GM18907 (cell line): ENCODE data around the gene GPR34.
"Not testable (repeated sequence)": the region's sequence is repeated elsewhere in the genome, so short reads cannot be mapped to it uniquely, and the experiment has no call there.

Source experiments
- ATAC-seq: cut with Tn5 transposase; IDR thresholded peaks from one replicate; pipeline ENCODE4 v1.9.1; 2021; ENCODE audit warnings: mild to moderate bottlenecking, moderate library complexity; ENCODE audit not compliant: unreplicated experiment

Gene GPR34

DNA sequence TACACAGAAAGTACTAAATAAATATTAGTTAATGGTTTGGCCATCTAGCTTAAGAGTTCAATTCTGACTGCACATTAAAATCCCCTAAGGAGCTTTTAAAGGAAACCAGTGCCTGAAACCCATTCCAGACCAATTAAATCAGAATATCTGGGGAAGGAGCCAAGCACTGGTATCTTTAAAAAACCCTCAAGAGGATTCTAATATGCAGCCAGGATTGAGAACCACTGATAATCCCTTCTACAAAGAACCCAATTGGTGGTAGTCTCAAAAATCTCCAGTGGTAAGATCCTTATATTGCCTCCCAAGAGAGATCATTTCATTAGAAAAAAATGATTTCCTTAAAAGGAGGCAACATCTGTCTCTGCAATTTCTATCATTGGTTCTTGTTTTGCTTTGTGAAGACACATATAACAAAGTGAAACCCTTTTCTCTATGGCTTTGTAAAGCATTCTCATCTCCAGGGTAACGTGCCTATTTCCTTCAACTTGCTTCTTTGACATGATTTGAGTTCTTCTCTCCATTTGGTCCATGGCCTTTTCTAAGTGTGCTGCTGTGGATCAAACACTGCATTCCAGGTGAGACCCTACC, 3.5 kb downstream of the GPR34 start:
- no peak for ATAC-seq

DNA sequence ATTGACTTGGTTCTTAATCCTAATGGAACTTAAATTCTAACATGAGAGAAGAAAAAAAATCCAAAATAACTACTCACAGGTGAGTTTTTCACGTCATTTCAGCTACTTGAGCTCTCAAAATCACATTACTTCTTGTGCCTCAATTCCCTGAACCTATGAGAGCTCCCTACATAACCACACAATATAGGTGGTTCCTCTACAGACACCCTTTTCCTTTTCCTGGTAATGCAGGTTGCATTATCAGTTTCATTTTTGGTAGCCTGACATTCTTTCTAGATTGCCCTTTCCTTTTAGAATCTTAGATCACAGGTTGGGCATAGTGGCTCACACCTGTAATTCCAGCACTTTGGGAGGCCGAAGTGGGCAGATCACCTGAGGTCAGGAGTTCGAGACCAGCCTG, 4.3 kb downstream of the GPR34 start:
- no peak for ATAC-seq

DNA sequence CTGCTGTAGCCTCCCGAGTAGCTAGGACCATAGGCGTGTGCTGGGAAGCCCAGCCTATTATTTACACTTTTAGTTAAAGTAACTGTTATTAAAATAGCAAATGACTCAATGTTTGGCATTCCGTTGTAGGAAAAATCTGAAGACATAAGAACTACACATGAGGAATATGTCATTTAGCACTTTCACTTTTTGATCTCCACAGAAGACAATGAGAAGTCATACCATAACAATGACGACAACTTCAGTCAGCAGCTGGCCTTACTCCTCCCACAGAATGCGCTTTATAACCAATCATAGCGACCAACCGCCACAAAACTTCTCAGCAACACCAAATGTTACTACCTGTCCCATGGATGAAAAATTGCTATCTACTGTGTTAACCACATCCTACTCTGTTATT, 6.7 kb downstream of the GPR34 start:
- no peak for ATAC-seq

DNA sequence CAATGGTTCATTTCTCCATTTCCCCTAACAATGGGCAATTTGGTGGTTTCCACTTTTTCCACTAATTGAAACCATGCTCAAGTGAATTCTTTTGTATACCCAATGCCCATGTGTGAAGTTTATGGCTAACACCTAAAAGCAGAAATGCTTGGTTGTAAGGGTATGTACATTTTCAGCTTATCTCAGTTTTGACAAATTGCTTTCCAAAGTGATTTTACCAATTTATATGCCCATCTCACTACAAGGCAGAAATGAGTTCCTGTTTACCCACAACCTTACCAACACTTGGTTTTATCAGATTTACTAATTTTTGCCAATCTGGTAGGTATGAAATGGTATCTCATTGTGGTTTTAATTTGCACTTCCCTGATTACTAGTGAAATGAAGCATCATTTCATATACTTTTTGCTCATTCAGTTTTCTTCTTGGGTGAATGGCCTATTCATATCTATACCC, 14.8 kb downstream of the GPR34 start:
- no peak for ATAC-seq

DNA sequence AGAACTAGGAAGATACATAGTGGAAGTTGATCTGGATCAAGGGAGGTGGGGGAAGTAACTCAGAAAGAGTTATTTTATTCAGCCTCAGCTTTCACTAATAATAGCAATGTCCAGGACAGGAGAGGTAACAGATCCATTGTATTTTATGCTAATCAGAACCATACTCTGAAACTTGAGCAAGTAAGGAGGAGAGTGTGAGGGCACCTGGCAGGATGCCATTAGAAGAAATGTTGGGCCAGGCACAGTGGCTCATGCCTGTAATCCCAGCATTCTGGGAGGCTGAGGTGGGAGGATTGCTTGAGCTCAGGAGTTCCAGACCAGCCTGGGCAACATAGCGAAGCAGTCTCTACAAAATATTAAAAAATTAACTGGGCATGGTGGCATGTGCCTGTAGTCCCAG, 16.3 kb downstream of the GPR34 start:
- ATAC-seq = no peak

DNA sequence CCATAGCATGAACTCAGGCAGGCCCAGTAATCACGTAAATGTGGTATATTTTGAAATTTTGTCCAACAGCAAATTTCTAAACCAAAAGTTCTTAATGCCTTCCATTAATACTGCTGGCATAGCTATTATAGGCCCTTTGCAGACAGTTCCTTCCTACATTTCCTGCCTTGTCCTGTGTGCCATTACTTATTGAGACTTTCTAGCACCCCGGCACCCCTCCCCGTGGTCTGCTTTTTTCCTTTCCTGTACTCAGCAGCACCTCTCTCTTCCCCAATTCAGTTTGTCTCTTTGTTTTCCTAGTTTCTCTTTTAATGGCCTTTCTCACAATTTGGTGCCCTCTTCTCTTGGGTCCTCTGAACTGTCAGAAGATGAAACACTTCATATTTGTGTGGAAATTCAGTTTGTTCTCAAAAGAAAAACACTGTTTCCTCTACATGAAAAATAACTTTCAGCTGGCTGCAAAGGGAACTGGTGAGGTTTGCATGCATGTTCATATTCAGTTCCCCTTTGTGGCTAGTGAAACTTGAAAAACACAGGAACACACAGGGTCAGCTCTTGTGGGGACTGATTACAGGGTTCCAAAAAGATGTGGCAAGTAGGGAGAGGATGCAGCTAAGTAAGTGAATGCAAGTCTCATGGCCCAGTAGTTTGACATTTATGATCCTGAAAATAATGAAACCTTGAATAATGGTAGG, 17.1 kb downstream of the GPR34 start:
- peak; percentile 87 for ATAC-seq

DNA sequence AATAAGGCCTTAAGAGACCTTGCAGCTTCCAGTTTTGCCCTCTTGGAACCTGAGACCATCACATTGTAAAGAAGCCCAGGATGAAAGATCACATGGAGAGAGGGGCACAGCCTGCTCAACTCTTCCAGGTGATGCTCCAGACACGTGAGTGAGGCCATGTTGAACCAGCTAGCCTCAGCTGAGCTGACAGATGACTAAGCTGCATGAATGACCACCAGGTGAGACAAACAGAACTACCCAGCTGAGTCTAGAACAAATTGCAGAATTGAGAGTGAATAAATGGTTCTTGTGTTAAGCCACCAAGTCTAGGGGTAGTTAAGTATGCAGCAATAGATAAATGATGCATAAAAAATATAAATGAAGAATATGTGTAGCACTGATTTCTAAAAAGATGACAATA, 18.4 kb downstream of the GPR34 start:
- ATAC-seq = no peak

DNA sequence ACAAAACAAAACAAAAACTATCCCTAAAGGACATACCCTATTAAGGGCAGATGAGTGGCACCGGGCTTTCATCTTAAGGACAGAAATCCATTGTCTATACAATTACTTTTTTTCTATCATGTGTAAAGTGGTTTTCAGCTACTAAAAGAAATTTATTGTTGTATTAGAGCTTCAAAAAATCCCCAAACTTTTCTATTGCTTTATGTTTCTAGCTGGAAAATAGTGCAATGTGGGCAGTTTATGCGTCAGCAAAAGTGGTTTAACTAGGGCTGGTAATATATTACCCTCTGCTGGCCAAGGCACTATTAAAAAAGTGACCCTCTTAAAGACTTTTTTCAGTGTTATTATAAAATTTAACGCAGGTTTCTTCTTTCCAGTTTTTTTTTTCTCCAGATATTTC, 19.7 kb downstream of the GPR34 start:
- no peak for ATAC-seq

DNA sequence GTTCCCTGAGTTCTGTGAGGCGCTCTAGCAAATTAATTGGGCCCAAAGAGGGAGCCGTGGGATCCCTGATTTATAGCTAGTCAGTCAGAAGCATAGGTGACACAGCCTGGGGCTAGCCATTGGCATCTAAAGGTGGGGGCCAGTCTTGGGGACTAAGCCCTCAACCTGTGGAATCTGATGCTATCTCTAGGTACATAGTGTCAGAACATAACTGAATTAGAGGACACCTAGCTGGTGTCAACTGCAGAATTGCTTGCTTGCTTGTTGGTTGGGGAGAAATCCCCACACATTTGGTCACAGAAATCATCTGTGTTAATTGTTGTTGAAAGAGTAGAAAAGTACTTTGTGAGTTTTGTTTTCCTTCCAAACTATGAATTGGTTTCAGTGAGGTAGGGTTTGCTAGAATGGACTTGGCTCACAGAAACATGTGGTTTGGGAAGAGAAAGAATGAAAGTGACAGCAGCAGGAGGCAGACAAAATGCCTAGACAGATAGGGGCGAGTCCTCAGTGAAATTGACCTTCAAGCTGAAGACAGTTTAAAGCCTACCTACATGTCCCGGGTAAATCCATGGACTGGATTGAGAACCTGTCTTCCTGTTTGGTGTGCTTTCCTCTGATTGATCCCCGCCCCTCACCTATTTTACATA, 22.4 kb downstream of the GPR34 start:
- ATAC-seq = no peak

DNA sequence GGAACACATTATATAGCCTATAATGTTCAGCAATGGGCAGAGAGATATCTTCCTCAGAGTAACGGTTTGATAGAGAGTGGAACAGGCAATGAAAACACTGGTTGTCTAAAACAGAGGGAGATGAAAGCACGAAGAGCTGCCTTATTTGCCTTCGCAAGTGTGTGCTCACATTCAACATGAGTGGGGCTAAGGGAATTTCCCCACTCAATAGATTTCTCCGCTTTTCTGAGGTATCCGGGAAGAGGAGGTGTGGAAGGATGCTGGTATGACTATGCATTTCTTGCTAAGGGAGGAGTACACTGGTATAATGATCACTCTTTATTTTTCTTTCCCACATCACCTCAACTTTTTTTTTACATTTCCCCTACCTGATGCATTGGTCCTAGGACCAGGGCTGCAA, 27.4 kb downstream of the GPR34 start:
- no peak for ATAC-seq

DNA sequence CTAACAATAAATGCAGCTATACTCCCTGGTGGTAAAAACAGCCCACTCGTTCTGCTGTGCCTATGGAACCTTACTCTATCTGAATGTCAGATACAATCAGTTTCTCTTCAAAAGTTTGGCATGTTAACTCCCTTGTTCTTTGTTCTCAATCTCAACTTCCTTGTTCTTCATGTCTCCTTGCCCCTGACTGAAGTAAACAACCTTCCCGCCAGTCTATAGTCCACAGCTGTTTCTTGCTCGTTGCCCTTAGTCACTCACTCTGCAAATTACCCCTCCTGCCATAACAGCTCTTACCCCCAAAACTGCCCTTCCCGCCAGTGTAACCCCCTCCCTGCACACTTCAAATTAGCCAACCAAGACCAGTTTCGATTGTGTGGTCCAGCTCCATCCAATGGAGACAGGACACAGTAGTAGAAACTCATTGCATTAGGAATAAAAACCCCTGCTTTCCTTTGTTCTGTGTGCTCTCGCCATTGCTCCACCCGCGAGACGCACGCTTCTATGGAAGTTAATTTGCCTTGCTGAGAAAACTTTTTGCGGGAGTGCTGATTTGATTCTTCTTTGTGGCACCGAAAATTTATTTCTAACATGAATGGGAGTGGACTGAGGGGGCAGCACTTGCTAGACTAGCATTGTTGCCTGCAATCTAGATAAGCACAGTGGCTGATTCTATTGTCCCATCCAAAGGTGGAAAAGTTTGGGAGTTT, 28.1 kb downstream of the GPR34 start:
- no peak for ATAC-seq

DNA sequence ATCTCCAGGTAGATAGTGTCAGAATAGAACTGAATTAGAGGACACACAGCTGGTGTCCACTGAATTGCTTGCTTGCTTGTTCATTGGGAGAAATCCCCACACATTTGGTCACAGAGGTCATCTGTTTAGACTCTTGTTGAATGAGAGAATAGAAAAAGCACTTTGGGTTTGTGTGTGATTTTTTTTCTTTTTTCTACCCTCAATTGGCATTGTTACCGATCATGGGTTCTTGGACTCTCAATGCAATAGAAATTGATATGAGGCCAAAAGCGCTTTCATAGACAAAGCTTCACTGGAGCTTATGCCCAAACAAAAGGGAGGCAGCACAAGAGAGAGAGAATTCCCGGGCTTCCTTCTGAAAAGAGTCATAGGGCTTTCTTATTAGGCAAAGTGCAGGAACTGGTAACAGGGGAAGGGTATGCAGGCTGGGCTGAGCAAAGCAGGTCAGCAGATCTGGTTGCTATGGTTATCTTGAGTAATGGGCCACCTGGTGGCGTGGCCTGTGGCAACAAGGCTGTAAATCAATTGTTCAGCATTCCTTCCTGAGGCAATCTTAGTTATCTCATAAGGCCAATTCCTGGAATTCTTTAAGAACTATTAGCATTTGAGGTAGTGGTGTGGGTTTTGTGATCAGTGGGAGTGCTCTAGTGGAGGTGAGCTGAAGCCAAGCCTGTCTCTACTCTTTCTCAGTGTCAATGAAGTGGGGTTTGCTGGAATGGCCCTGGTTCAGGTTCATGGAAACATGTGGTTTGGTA, 29.9 kb downstream of the GPR34 start:
- ATAC-seq = no peak

DNA sequence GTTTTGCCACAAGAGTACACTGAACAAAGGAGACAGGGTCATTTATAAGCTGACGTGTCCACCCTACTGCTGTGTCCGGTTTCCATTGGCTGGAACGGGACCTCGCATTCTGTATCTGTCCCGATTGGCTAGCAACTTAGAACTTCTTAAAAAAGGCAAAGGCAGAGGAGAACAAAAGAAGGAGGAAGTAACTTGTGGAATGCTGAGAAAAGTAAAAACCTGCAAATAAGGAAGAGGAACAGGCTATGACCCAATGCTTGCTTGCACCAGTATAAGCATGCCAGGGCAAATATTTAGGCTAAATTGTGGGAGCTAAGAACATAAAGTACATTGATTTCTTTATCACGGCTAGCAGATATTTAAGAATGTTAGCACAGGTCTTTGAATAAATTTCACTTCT, 30.8 kb downstream of the GPR34 start:
- ATAC-seq = not testable (repeated sequence)

DNA sequence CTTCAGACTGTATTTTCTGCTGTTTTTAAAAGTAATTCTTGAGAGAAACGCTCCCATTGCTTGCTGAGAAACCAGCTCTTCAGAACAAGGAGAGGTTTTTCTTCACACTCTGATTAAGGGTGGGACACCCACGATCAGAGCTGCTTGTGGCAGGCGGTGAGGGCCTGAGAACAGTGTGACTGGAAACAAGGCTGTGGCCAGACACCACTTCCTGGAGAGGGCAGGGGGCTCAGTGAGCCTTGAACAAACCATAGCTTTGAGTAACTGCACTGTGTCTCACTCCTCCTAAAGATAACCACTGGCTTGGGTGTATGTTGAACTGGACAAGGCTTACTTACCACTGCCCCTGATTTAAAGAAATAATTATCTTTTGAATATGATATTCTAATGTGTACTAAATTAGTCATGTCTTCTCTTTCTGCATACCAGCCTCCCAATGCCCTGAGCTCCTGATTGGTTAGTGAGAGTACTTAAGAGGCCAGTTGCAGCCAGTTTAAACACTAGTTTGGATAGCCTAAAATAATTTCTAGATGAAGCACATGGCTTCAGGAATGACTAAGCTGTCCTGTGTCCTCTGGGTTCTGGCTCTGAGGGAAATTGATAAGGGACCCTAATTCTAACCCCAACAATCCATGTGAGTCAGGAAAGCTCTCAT, 31.5 kb downstream of the GPR34 start:
- ATAC-seq = peak; percentile 88

DNA sequence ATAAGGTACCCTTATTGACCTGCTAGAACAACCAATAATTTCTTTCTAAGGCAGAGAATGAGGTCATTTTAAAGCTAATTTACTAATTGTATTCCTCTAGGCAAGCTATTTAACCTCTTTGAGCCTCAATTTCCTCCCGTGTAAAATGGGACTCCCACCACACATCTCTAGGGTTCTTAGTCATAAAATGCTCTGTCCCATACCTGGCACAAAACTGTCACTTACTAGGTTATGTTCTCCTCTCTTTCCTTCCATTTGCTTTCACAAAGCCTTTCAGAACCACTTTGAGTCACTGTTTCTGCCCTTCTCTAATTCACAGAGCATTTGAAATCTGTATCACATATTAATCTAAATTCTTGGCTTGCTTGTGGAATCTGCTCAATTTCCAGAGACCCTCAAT, 32.8 kb downstream of the GPR34 start:
- peak; percentile 45 for ATAC-seq

DNA sequence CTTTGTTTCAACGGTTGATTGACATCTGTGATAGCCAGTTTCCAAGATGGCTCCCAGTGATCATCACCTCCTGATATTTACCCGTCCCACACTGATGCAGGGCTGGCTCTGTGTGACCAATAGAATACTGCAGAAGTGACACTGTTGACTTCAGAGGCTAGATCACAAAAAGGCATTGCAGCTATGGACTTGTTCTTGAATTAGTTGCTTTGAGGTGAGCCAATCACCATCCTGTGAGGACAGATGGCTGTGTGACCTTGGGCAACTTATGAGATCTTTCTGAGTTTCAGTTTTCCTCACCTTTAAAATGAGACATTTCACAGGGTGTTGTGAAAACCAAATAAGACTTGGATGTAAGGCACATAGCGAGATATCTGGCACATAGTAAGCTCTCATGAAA, 33.4 kb downstream of the GPR34 start:
- ATAC-seq = no peak

DNA sequence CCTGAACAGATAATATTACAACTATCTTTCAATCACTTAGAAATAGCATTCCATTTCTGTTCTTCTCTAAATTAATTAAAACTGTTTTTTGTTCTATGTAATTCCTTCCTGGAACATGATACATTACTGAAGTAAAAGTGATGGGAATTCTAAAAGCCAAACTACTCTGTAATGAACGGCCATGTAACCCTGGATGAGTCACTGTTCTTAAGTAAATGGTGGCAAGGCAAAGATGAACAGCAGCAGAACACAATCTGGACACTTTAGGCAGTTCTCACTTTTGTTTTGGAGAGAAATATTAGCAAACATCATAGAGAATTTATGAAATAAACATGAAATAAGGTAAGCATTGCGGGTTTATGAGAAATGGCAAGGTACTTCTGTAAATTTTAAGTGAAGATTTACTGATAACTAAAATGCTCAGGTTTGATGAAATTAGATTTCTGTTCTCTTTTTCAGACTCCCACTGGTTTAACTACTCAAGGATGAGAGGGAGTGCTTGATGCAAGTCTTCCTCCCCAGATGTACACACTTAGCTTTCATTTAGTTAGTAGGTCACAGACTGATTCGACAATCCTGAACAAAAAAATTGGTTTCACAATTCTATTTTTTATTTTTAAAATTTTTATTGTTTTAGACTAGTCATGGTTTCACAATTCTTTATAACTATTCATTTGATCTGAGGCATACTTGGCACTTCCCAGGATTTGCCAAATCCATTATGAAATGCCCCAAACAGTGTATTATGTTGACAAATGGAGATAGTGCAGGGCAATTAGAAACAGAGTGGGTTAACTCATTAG, 34.2 kb downstream of the GPR34 start:
- no peak for ATAC-seq

DNA sequence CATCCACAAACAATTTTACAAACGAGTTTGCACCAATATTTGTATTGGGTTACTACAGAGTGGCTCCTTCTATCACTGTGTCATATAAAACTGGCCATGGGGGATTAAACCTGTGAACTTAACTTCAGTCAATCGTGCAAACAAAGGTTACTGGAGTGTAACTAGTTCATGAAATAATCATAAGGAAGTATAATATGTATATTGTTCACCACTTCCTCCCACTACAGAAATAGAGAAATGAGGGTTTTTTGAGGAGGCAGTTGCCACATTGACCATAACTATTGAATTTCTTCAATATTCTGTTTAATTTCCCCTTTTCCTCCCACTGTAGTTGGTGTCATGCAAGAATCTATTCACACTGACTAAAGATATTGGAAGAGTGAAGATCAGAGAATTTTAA, 35.1 kb downstream of the GPR34 start, which contains the start of gene GPR82:
GPR82 (plus strand) TSS at position 356 of the 400 bp plus-strand sequence. CDS start 2,846 bp downstream, outside the sequence.
- ATAC-seq = no peak

DNA sequence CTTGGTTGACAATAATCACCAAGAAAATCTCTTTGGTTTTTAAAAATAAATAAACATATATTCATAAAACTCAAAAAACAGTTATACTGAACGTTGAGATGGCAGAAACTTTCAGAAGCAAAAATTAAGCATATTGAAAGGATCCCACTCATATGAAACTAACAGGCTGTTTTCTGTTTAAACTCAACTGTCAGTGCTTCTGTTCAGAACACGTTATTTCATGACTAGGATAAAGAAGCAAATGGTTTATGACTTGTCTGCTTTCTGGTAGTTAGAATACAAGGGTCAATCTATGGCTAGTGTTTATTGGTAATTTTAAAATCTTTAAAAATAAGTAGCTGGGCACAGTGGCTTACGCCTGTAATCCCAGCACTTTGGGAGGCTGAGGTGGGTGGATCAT, 39.4 kb downstream of the GPR34 start:
- no peak for ATAC-seq

DNA sequence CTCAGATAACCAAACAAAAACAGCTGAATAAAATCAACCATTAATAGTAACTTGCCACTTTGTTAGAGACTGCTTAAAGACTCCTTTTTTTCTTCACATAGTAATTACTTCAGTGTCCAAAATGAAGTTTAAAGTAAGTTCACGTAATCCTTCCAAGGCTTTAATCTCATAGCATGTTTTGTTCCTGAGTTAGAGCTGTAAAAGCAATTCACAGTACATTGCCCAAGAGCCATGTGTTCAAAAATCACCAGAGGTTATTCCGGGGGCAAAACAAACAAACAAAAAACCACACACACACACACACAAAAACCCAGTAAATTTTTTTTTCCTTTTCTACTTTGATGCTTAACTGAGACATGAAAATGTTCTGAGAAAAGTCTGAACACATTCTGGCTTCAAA, 41.3 kb downstream of the GPR34 start:
- ATAC-seq = no peak
